G401.6 (cell line): ENCODE measurements around the gene NEK6.

Source experiments
- FAIRE-seq: peaks from 2 replicates; lab custom pipeline; 2012; peaks lifted over from hg19 to GRCh38; lab: Jason Lieb, UNC

NEK6 gene

DNA sequence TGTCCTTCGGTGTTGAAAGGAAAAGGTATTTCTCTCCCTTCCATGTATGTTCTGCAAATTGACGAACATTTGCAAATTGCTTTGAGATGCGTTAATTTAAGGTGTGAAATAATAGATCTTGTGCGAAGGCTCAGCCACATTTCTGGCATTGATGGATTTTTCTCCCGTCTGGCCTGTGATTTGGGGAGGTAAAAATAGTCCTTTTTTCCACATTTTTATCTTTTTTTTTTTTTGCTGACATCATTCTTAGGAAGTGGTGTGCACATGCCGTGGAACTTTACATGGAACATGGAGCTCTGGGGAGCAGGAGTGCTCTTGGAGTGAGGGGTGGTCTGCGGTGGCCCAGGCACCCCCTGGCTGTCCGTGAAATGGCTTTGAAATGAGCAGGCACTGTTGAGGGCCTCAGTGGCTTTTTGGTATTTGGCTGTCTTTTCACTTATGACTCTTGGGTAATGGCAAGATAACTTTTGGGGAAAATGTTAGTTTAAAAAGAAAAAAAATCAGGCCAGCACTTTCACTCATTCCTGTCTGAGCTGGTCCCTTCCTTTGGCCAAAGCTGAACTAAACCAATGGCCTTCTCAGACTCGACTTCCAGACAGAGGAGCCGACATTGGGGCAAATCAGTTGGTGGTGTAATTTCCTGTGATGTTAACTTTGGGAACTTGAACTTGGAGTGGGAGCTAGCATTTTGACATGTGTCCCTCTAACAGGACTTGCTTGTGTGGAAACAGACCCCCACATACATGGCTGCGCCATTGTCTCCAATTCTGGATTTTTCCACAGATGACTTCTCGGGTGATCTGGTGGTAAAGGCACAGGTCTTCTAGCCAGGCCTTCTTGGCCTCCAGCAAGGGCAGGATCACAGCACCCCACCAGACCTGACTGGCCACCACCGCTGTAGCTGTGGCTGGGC lies 4.2 kb downstream of the NEK6 start:
- no peak for FAIRE-seq

DNA sequence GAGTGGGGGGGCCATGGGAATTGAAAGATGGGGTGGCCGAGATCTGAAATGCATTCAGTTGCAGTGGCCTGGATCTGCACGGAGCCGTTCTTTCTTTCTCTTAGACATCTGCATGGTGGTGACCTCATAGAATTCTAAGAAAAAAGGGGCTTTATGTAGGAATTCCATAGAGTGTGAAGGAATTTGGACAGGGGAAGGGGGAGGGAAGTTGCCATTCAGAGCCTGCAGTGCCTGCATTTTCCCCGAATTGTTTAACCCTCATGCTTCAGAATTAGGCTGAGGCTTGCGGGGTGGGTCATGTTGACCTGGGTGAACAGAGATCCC lies 4.9 kb downstream of the NEK6 start:
- FAIRE-seq = no peak

DNA sequence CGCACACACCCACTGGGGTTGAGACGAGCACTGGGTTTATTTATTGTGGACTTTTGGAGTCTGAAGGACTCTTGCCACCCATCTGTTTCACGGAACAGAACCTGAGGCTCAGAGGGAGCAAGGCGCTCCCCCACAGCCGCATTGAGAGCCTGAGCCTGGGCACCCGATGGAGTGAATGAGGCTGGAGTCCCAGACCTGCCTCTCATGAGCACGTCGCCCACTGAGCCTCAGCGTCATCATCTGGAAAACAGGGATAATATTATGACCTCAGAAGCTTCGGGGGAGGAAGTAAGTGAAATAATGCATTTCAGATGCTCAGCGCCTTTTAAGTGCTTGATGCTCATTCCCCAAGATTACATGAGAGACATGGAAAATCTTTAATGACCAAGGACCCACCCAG lies 5.5 kb downstream of the NEK6 start:
- FAIRE-seq = no peak

DNA sequence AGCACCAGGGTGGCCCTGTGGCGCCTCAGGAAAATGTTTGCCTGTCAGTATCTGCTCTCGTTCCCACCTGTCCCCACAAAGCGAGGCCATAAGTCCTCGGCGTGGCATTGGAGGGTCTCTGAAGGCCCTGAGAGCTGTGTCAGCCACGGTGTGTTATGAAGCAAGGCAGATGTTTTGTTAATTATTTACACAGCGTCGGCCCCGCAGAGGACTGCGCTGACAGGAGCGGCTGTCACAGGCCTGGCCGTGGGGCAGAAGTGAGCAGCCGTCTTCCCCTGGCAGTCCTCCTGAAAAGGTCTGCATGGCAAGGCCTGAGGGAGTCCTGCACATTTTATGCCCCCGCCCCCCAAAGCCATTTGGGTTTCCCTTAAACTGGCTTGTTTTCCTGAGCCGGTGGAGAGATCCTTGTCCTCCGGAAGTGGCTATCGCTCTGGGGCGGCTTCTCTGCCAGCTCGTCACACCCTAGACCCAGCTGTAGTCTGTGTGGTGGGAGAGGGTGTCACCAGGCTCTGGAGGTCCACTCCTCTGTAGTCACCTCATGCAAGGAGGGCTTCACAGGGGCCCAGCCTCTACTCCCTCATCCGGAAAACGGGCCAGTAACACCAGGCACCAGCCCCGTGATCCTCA lies 6.2 kb downstream of the NEK6 start:
- FAIRE-seq = no peak

DNA sequence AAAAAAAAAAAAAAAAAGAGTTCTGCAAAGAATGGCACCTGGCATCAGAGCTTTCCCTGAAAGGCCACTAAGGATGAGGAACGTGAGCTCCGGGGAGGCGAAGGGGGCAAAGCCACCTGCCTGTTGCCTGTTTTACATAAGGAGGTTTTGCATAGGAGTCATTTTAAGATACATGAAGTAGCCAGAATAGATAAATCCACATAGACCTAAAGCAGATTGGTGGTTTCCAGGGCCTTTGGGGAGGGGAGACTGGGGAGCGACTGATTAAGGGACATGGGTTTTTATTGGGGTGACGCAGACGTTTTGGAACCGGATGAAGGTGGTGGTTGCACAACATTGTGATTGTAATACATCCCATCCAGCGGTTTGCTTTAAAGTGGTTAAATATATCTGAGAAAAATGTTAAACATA lies 7.1 kb downstream of the NEK6 start:
- FAIRE-seq = no peak

DNA sequence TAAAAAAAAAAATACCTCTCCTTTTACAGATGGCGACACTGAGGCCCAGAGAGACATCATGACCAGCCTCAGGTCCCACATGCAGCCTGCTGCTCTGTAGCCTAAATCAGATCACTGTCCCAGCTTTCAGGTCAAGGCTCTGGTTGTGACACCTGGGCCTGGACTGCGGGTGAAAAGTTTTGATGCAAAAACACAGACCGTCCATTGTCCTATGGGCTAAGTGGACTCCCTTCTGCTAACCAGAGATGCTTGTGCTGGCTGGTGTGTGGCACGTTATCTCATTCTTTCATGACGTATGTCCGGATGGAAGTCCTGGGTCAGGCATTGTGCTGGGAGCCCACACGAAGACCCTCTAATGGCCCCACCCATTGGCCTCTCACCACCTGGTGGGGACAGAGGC lies 7.8 kb downstream of the NEK6 start:
- FAIRE-seq = no peak

DNA sequence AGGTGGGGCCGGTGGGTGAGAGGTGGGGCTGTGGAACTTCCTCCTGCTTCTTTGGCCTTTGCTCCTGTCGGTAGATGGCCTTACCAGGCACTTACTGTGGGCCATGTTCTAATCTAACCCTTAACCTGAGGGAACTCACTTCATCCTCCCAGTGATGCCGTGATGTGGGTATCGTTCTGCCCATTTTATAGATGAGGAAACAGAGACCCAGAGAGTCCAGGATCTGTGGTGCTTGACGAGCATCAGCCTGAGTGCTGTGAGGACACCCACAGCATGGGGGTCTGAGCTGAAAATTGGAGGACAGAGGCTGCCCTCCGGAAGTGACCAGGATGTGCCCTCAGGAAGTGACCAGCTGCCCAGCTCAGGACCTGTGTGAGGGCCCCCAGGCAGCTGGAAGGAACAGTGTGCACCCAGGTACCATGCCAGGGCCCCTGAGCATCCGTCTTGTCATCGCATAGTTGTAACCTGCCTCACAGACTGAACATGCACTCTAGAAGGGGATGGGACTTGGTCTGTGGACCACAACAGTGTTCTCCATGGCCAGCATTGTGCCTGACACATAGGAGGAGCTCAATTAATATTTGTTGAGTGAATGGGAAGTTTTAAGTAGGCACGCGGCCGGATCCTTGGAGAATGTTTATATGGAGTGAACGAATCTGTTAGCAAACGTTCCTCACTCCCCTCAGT lies 8.5 kb downstream of the NEK6 start:
- FAIRE-seq = no peak

DNA sequence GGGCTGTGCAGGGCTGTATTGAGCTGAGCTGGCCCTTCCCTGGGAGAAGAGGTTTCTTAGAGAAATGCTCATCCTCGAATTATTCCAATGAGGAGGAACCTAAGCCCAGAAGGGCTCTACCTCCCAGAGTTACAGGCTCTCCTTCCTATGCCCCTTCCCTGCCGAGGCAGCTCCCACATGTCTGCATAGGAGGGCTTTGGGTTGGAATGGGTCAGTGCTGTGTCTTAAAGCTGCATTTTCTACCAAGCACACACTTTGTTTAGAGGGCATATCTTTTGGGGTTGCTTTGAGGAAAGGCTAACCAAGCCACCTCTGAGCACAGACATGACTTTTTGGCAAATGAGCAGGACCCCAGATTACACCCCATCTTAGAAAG lies 9.1 kb downstream of the NEK6 start:
- FAIRE-seq = no peak

DNA sequence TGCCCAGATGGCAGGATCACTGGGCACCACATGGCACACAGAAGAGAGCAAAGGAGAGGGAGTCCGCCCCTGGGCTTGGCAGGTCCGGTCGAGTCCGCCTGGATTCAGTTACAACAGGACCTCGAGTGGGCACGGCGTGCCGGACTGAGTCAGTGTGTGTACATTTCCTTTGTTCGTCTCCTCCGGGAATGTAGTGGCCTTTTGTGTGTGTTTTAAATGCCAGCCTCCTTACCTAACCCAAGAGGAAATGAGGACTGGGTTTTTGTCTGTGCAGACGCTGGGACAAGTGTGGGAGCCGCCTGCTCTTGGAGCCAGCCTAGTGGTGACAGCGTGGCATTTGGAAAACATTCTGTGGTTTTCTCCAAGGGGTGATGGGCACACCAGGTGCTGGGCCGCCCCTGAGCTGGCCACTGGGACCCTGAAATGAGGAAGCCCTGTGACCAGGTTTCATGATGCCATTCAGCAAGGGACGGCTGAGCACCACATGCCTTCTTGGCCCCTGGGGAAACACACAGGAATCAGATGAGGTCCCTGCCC lies 9.6 kb downstream of the NEK6 start:
- FAIRE-seq = no peak

DNA sequence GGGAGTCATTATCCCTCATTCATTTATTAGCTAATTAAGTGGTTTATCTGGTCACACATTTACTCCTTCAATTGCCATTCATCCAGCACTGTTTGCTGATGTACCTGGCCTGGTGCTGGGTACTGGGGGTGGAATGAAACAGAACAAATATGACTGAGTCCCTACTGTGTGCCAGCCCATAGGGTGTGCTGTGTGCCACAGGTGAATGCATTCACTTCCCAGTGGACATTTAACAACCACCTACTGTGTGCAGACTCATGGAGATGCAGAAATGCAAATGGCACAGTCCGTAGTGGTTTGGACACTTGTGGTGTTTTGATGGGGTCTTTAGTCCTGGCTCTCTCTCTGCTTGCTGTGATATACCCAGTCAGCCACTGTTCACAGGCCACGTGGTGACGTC lies 10.5 kb downstream of the NEK6 start:
- FAIRE-seq = no peak

DNA sequence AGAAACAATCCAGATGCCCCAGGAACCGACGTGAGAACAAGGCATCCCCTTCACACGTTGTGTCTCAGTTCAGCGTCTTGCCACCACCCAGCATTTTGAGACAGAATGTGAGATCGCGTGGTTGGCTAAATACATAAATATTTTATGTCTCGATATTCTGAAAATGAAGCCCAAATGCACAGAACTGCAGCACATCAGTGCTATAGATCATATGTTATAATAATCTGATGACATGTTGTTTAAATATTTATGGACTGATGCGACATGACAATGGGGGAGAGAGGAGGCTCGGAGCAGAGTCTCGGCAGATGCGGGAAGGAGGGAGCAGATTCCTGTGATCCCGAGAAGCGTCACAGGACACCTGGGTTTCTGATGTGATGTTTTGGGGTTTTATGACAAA lies 10.9 kb downstream of the NEK6 start:
- no peak for FAIRE-seq

DNA sequence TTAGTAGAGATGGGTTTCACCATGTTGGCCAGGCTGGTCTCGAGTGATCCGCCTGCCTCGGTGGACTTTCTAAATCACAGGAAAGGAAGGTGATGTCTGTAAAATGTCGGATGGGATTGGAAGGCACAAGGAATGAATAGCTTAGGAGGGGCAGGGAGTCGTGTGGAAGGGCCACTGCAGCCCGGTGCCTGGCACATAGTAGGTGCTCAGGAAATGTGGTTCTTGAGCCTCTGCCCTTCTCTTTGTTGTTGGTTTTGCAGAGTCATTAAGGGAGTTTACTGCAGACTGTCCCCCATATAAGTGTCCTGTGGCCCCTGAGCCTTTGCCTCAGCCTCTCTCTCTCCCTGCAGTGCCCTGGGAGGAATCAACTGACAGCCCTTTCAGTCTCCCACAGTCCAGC lies 11.8 kb downstream of the NEK6 start:
- no peak for FAIRE-seq

DNA sequence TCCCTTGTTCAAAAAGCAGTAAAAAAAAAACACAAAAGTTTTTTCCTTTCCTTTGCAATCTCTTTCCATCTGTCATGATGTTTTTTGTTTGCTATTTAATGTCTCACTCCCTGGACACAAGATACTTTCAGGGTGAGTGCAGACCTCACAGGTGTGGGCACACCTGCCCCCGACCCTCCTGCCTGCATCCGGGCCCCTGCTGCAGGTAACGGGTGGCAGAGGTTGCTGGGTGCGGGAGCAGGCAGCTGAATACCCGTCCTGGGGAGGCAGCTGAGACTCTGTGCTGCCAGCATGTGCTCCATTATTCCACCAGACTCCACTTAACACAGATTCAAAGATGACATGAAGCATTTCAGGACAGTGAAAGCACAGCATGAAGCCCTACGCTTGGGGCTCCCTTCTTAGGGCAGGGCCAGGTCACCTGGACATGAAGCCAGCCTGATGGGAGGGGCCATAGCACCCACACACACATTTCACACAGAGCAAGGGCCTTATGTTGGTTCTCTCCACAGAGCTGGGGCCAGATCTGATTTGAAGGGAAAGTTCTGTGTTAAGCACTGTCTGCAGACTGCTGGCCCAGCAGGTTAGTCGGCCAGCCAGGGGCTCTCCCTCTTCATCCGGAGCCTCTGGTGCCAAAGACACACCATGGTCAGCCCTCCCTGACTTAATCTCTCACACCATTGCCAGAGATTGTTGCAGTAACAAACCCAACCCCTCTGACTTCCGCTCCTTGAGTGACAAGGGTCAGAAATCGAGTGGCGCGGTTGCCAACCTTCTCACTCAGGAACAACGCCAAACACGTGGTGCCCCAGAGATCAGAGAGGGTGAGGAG lies 13.0 kb downstream of the NEK6 start:
- FAIRE-seq = no peak

DNA sequence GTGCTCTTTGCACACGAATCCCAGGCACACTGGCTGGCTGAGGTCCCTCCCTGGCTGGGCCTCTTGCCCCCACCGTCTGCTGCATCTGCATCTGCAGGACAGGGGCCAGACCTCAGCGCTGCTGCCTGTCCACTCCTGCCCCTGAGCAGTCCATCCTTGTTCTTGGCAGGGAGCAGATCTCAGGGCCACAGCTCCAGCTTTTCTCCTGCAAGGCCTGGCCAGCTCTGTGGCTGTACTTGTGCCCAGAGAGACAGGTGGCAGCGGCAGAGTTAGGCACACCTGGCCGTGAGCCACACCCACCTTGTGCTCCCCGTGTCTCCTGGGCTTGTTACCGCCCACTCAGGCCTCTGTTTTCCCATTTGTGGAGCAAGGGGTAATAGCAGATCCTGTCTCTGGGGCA lies 13.9 kb downstream of the NEK6 start:
- FAIRE-seq = no peak

DNA sequence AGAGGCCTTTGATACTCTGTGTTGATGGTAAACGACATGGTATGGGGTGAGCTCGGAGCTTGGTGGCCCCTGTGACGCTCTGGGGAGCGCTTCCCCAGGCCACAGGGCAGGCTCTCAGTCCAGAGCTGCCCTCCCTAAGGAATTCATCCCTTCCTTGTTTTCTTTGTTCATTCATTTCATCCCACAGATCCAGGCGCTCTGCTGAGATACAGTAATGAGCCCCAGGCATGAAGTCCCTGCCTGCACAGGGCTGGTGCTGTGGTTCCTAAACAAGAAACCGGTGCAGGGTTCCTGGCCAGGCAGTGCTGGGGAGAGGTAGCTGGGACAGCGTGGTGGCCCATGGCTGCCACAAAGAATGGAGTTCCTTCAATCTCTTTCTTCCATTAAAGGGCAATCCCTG lies 14.4 kb downstream of the NEK6 start:
- no peak for FAIRE-seq

DNA sequence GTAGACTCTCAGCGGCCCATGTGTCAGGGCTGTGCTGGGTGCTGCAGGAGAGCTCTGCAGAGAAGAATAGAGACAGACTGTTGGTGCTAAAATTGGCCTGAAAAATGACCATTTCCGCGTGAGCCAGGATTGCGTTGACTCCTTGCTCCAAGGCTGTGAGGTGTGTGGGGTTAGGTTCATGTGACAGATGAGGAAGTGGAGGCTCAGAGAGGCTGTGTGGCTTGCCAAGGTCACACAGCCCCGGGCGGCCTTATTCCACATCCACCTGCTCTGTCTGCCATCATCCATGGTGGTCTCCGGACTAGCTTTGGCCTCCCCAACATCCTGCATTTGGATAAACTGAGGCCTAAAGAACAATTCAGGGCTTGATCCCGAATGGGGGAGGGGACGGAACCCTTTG lies 15.2 kb downstream of the NEK6 start:
- FAIRE-seq = no peak

DNA sequence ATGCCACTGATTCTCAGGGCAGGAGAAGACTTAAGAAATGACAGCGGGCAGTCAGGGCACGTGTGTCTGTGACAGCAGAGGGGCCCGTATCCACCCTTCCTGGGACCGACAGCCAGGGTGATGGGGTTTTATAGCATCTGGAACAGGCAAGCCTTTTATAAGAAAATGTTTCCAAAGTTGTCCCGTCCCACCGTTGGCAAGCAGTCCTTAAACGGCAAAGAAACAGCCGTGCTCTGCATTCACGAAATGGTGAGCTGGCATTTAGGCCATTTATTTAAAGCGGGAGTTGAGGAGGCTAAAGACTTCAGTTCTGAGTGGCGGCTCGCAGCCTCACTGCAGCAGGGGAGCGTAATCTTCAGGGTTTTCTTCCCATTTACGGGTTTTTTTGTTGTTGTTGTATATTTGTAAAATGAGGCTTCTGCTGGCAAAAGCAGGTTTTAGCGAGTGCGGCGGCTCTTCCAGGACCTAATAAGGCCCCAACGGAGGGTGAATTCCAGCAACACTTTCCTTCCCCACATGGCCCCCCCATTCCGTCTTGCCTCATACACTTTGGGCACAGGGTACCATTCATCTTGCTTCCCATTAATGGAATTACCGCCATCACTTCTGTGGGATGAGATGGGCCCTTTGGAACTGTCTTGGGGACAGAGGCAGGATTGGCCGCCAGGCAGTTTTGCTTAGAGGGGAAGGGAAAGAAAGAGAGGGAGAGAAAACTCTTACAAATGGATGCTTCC lies 15.8 kb downstream of the NEK6 start:
- FAIRE-seq = no peak

DNA sequence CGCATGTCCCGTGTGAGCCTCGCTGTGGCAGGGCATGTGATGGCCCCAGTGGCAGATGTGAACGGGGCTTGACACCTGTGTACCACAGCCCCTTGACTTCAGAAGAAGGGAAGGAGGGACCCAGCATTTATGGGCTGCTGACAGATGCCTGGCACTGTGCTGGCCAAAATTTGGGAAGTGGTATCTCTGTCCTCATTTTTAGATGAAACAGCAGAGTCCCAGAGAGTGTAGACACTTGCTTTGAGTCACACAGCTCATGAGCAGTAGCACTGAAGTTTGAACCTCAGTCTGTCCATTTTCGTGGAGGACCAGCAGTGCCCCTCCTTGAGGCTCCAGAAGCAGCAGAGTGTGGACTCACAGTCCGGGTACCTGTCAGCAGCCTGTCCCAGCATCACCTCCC lies 16.5 kb downstream of the NEK6 start:
- FAIRE-seq = no peak

DNA sequence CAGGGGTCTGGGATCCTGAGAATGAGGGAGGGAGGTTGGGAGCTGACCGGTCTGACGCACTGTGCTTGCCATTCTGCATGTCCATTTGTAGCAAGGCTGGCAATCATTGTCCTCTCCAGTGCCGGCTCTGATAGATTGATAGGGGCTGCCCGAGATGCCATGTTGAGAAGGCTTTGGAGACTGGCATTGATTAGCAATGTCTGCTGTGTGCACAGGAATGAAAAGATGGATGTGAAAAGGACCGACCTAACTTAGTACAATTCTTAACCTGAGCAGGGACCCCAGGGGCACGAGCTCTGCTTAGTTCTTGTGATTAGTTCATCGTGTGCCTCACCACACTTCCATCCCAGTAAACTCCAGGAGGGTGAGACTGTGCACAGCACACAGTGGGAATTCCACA lies 17.0 kb downstream of the NEK6 start:
- FAIRE-seq = no peak

DNA sequence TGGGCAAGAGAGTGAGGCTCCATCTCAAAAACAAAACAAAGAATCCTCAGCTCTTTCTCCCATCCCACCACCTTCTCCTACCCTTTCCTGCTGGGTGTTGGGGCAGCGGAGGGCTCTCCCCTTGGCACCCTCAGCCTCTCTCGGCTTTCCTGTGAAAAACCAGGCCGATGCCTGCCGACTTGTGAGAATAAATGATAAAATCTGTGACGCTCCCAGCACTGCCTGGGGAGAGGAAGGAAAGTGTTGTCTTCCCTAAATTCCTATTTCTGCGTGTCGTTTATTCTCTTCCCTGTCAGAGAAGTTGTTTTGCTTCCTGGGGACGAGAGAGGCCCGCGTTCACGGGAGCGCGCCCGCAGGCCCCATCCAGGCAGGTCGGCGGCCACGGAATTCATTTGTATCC lies 19.7 kb downstream of the NEK6 start:
- no peak for FAIRE-seq

DNA sequence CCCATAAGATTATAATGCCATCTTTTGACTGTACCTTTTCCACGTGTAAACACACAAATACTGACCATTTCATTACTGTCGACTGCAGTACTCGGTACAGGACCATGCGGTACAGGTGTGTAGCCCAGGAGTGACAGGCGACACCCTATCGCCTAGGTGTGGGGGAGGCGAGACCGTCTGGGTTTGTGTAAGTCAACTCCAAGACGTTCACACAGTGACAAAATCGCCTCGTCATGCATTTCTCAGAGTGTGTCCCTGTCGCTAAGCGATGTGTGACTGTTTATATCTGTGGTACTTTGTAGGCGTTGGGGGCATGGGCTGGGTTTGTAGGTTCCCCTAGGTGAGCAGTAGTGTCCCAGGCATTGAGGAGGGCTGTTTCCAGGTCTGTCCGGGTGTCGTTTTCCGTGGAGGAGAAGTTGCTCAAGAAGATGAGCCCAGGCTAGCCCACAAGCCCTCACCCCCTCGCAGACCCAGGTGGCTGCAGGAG lies 20.3 kb downstream of the NEK6 start:
- FAIRE-seq = no peak
